Measurements from ENCODE around the gene GNB2.

Gene GNB2

GRCh38 chr7:100689230-100690135, 15.9 kb downstream of the GNB2 start:
- Mint-ChIP-seq H3K36me3 (ENCODE audit: low read depth) (peaks cover 15% of the 10 kb centered on the region), H3K4me3 (peak overlapping the region; percentile 49), H3K4me1 (peaks cover 42% of the 10 kb centered on the region), H3K9me3 (no peaks in the 10 kb centered on the region), H3K27ac (peak overlapping the region; percentile 42), H3K27me3 (ENCODE audit: low read depth, poor library complexity) (no peaks in the 10 kb centered on the region)
- TF ChIP-seq CTCF (IDR thresholded peaks at IDR 0.05), result no peak
- no peak for DNase-seq

- Mint-ChIP-seq H3K9me3 (no peaks in the 10 kb centered on the region), H3K4me3 (peak overlapping the region; percentile 98), H3K27ac (no peak overlapping the region), H3K36me3 (ENCODE audit: low read depth) (peaks cover 9% of the 10 kb centered on the region), H3K27me3 (ENCODE audit: low read depth, poor library complexity) (peaks cover 21% of the 10 kb centered on the region), H3K4me1 (peaks cover 47% of the 10 kb centered on the region)
- TF ChIP-seq CTCF (IDR thresholded peaks at IDR 0.05), result peak; percentile 89
- DNase-seq, result peak; percentile 88
Observed at GRCh38 chr7:100691676-100692577, 18.4 kb downstream of the GNB2 start.

- no peak for TF ChIP-seq CTCF (IDR thresholded peaks at IDR 0.05)
- Mint-ChIP-seq H3K36me3 (ENCODE audit: low read depth) (peaks cover 9% of the 10 kb centered on the region), H3K4me3 (peak overlapping the region; percentile 98), H3K9me3 (no peaks in the 10 kb centered on the region), H3K27ac (peak overlapping the region; percentile 92), H3K27me3 (ENCODE audit: low read depth, poor library complexity) (peaks cover 22% of the 10 kb centered on the region), H3K4me1 (peaks cover 47% of the 10 kb centered on the region)
- DNase-seq, result no peak
Observed at GRCh38 chr7:100692578-100692961, 19.0 kb downstream of the GNB2 start.

- peak; percentile 69 for DNase-seq
- peak overlapping the region; percentile 92 for H3K27ac Mint-ChIP-seq
- H3K4me3 Mint-ChIP-seq, result peak overlapping the region; percentile 98
- peaks cover 28% of the 10 kb centered on the region for H3K27me3 Mint-ChIP-seq (ENCODE audit: low read depth, poor library complexity)
- peaks cover 43% of the 10 kb centered on the region for H3K4me1 Mint-ChIP-seq
- no peak for TF ChIP-seq CTCF (IDR thresholded peaks at IDR 0.05)
- no peaks in the 10 kb centered on the region for H3K9me3 Mint-ChIP-seq
- peaks cover 8% of the 10 kb centered on the region for H3K36me3 Mint-ChIP-seq (ENCODE audit: low read depth)
Observed at GRCh38 chr7:100693312-100694097, 20.0 kb downstream of the GNB2 start.

GRCh38 chr7:100694098-100694745, 20.7 kb downstream of the GNB2 start, which contains the start of gene GIGYF1:
Gene GIGYF1 (minus strand): TSS chr7:100694250. CDS start chr7:100688238, 6,012 bp downstream.
- peak; percentile 82 for DNase-seq
- no peaks in the 10 kb centered on the region for H3K9me3 Mint-ChIP-seq
- H3K4me3 Mint-ChIP-seq, result peak within 1 kb of the TSS; percentile 98
- H3K27me3 Mint-ChIP-seq (ENCODE audit: low read depth, poor library complexity), result peaks cover 30% of the 10 kb centered on the region
- H3K27ac Mint-ChIP-seq, result peak within 1 kb of the TSS; percentile 92
- peaks cover under 1% of the 10 kb centered on the region for H3K36me3 Mint-ChIP-seq (ENCODE audit: low read depth)
- TF ChIP-seq CTCF (IDR thresholded peaks at IDR 0.05), result no peak
- peaks cover 36% of the 10 kb centered on the region for H3K4me1 Mint-ChIP-seq
